ENCODE measurements around the gene ZNF512.

DNA sequence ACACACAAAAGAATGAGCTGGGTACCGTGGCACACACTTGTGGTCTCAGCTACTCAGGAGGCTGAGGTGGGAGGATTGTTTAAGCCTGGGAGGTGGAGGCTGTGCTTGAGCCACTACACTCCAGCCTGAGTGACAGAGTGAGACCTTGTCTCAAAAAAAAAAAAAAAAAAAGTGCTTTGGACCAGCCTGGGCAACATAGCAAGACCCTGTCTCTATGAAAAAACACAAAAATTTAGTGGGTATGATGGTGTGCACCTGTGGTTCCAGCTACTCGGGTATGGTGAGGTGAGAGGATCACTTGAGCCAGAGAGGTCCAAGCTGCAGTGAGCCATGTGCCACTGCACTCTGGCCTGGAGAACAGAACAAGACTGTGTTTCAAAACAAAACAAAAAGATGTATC lies 10.4 kb downstream of the ZNF512 start:
- TF ChIP-seq EP300 (IDR thresholded peaks at IDR 0.05; ENCODE audit: low read depth in 2 of 2, low read length in 2 of 2) (no peak), EP300 (CRISPR knock-in tag; IDR thresholded peaks at IDR 0.05; ENCODE audit: borderline replicate concordance) (no peak), POLR2AphosphoS5 (IDR thresholded peaks at IDR 0.05; ENCODE audit: low read depth, low read length) (no peak), TCF7 (IDR thresholded peaks at IDR 0.05; ENCODE audit: low read depth) (no peak), BATF2 (CRISPR knock-in tag; IDR thresholded peaks at IDR 0.05) (no peak), ZNF274 (CRISPR knock-in tag; IDR thresholded peaks at IDR 0.05) (no peak), HMG20A (CRISPR knock-in tag; IDR thresholded peaks at IDR 0.05; ENCODE audit: borderline replicate concordance) (no peak), MLLT10 (CRISPR knock-in tag; IDR thresholded peaks at IDR 0.05) (no peak), ZMYM2 (CRISPR knock-in tag; IDR thresholded peaks at IDR 0.05) (no peak), SP1 (IDR thresholded peaks at IDR 0.05) (no peak), SP1 (CRISPR knock-in tag; IDR thresholded peaks at IDR 0.05) (no peak), ATF7 (IDR thresholded peaks at IDR 0.05) (no peak), ATF7 (CRISPR knock-in tag; IDR thresholded peaks at IDR 0.05) (no peak), RBFOX2 (IDR thresholded peaks at IDR 0.05; ENCODE audit: low read depth, low read length) (no peak), ZFP41 (CRISPR knock-in tag; IDR thresholded peaks at IDR 0.05; ENCODE audit: borderline replicate concordance) (no peak), POLR2A (IDR thresholded peaks at IDR 0.05; ENCODE audit: insufficient read depth in 1 of 2, low read depth in 2 of 2, low read length in 2 of 2) (no peak)
